ENCODE measurements around the gene LRRC32.

Gene LRRC32

GRCh38 chr11:76673176-76674142 lies 2.9 kb upstream of the LRRC32 start:
- DNase-seq (ENCODE audit: low read depth) = no peak
- TF ChIP-seq, protein P1, sequence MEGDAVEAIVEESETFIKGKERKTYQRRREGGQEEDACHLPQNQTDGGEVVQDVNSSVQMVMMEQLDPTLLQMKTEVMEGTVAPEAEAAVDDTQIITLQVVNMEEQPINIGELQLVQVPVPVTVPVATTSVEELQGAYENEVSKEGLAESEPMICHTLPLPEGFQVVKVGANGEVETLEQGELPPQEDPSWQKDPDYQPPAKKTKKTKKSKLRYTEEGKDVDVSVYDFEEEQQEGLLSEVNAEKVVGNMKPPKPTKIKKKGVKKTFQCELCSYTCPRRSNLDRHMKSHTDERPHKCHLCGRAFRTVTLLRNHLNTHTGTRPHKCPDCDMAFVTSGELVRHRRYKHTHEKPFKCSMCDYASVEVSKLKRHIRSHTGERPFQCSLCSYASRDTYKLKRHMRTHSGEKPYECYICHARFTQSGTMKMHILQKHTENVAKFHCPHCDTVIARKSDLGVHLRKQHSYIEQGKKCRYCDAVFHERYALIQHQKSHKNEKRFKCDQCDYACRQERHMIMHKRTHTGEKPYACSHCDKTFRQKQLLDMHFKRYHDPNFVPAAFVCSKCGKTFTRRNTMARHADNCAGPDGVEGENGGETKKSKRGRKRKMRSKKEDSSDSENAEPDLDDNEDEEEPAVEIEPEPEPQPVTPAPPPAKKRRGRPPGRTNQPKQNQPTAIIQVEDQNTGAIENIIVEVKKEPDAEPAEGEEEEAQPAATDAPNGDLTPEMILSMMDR (IDR thresholded peaks at IDR 0.05; ENCODE audit: control insufficient read depth, extremely low read depth, insufficient read depth) = no peak
- H3K4me3 ChIP-seq (ENCODE audit: low read depth, low read length) = no peak overlapping the region

DNA sequence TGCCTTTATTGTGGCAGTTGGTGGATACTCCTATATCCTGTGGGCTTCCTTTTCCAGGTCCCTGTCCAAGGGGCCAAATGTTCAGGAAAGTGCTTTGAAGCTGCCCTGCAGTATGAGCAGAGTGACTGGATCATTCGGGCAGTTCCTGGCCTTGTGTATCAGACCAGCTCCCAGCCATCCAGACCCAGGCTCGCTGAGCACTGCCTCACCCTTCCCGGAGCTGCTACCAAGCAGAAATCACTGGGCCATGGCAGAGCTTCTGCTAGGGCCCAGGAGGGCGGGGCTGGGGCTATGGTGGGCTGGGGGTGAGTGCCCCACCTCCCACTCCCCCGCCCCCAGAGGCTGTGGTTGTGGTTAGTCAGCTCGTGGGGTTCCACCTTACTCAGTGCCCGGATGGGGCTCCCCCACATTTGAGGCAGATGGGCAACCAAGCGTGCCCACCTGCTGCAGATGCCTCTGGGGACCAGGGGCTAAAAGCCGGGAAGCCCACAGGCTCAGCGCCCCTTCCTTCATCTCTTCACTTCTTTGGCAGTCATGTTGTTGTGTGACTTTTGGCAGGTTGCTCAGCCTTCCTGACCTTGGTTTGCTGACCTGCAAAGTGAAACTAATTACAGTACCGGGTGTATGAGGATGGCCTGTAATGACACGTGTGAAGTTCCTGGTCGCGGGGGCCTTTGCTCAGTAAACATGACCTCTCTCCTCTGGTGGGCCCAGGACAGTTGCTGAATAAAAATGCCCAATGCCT lies 2.1 kb upstream of the LRRC32 start:
- no peak for DNase-seq (ENCODE audit: low read depth)
- H3K4me3 ChIP-seq (ENCODE audit: low read depth, low read length) = no peak overlapping the region
- TF ChIP-seq, protein P1 (IDR thresholded peaks at IDR 0.05; ENCODE audit: control insufficient read depth, extremely low read depth, insufficient read depth) = no peak

DNA sequence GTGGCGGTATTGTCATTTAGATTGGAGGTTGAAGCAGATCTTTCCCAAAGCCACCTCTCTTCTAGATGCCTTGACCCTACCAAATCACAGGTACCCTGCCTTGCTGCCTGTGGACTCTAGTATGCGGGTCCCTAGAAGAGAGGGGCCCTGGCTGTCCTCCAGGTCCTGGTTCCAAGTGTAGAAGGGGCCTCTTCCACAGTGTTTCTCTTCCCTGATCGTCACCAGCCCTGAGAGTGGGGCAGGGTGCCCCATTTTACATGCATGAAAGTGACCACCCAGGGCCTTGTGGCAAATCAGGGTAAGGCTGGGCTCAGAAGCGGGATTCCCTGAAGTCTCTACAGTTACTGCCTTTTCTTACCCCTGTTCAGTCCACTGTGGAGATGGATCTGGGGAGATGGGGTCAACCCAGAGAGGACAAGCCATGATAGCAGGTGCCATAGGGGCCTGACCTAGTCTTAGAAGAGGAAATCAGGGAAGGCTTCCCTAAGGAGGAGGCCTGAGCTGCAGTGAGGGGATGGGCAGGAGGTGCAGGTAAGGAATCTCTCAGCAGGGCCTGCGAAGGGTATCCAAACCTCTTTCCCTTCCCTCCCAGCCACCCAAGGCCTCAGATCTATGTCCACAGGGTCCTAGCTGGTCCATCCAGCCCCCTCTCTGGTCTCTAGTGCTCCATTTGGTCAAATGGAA lies 1.2 kb upstream of the LRRC32 start:
- no peak for DNase-seq (ENCODE audit: low read depth)
- no peak overlapping the region for H3K4me3 ChIP-seq (ENCODE audit: low read depth, low read length)
- TF ChIP-seq, protein P1 (IDR thresholded peaks at IDR 0.05; ENCODE audit: control insufficient read depth, extremely low read depth, insufficient read depth) = no peak

DNA sequence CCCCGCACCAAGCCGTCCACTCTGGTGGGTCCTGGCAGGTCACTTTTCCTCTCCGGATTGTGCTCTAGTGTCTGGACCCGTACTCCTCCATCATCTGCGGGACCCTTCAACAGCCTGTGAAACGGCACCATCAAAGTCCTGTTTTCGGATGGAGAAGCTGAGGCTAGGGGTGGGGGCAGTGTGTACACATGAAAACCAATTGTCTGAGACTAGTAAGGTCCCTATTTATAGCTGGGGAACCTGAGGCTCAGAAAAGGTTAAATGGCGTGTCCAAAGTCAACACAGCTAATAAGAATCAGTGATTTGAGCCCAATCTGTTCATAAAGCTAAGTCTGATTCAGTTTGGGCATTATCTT lies 668 bp upstream of the LRRC32 start:
- H3K4me3 ChIP-seq (ENCODE audit: low read depth, low read length) = no peak overlapping the region
- TF ChIP-seq, protein P1 (IDR thresholded peaks at IDR 0.05; ENCODE audit: control insufficient read depth, extremely low read depth, insufficient read depth) = no peak
- DNase-seq (ENCODE audit: low read depth) = no peak

- TF ChIP-seq, protein P1 (IDR thresholded peaks at IDR 0.05; ENCODE audit: control insufficient read depth, extremely low read depth, insufficient read depth) = no peak
- no peak overlapping the region for H3K4me3 ChIP-seq (ENCODE audit: low read depth, low read length)
- DNase-seq (ENCODE audit: low read depth) = no peak
Observed at GRCh38 chr11:76669901-76670484, 554 bp downstream of the LRRC32 start.

DNA sequence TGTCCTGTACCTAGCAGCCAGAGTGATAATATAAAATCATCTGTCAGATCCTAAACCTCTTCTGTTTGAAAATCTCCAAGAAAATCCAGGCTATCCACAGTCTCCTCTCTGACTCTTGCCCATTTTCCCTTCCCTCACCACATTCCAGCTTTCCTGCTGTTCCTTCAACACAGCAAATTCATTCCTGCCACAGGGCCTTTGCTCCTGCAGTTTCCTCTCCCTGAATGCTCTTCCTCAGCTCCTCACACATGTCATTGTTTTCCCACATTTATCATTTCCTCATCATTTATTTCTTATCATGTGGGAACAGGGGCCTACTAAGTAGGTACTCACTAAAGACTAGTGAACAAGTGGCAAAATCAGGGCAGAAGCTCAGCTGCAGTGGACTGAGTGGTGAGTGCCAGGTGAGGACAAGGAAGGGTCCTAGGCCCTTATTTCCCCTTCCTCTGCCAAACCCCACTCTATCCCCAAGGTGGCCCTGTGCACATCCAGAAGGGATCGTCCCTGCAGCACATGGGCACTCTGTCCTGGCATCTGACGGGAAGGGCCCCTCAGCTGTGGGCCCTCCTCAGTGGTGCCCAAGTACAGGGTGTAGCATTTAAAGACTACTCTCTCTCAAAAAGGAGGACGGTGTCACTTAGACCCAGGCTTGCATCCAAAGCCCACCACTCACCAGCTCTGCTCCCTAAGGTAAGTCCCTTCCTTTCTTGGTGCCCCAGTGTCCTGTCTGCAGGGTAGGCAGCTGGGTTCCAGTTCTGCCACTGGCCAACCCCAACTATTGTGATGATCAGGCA lies 2.0 kb downstream of the LRRC32 start:
- no peak overlapping the region for H3K4me3 ChIP-seq (ENCODE audit: low read depth, low read length)
- DNase-seq (ENCODE audit: low read depth) = no peak
- TF ChIP-seq, protein P1 (IDR thresholded peaks at IDR 0.05; ENCODE audit: control insufficient read depth, extremely low read depth, insufficient read depth) = no peak
